Skin epidermis (tissue), 12 donors: ENCODE results near the gene PIAS3.
"Not testable (repeated sequence)": the region's sequence is repeated elsewhere in the genome, so short reads cannot be mapped to it uniquely, and the experiment has no call there.

ENCODE experiments used
- H3K27ac ChIP-seq, 21 experiments: fragments of 200-600 bp; sonication (generic) in 11 of 21; one replicate each; pipeline ENCODE4 v1.5.0; 2020; ENCODE audit warnings: mild to moderate bottlenecking in 3 of 21, inconsistent platforms in 2 of 21, moderate library complexity in 2 of 21
- H3K4me3 ChIP-seq, 7 experiments: fragments of 200-600 bp; sonication (generic) in 2 of 7; one replicate each; pipeline ENCODE4 v1.5.0; 2020; ENCODE audit warnings: inconsistent platforms in 2 of 7, mild to moderate bottlenecking in 2 of 7, moderate library complexity in 1 of 7

Gene PIAS3

DNA sequence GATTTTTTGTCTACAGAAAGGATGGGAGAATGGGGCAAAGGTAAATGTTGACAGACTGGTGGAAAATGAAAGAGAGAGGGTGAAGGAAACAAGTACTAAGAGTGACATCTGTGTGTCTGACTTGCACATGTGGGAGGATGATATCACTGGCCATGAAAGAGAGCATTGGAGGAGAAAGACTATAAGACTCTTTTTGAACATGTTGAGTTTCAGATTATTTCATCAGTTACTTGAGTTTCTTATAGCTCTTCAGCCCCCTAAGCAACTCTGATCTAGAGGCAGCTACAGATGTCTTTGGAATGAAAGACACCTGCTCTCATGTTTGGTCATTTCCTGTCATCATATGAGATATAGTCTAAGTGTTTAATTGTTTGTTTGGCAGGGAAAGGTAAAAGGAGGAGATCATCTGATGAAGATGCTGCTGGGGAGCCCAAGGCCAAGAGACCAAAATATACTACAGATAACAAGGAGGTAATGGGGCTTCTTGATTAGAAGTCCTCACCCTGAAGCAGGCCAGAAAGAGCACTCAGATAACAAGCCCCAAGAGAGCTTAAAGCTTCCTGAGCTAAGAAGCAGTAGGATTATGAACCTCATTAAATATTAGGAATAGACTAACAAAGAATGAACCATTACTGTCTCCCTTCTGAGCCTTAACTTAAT is 30.4 kb downstream of the PIAS3 start:
- H3K27ac ChIP-seq, result no peak overlapping the region

DNA sequence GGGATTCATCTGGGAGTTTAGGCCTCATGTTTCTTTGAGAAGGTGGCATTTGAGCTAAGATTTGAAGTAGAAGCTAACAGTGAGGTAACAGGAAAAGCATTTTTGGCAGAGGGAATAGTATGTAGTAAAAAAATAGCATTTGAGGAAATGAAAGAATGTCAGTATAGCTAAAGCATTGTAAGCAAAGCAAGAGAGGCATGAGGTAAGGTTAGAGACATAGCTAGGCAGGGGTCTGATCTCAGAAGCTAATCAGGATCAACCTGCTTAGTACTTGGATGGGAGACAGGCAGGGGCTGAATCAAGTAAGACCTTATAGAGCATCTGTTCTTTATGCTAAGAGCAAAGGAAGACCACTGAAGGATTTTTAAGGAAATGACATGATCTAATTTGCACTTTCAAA is 30.9 kb downstream of the PIAS3 start:
- no peak overlapping the region for H3K27ac ChIP-seq

More for the DNA sequence above, 30.4 kb downstream of the PIAS3 start:
- H3K4me3 ChIP-seq, result no peak overlapping the region

DNA sequence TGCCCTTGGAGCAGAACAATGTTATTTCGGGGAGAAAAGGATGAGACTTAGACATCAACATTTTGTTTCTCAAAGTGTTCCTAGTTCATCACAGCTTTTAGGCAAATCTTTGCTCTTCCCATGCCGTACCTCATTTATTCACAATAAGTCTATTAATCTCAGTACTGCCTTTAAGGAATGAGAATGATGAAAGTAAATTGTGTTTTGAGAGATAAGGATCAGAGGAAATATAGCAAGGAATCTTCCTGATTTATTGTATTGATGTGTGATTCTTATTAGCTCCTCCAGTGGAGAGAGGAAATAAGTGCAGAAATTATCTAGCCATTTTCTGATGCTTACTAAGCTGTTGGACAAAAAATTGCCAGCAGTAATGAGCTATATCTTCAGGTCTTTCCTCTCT is 32.9 kb downstream of the PIAS3 start:
- H3K4me3 ChIP-seq, result no peak overlapping the region
- H3K27ac ChIP-seq, result no peak overlapping the region

More for the DNA sequence above, 30.9 kb downstream of the PIAS3 start:
- no peak overlapping the region for H3K4me3 ChIP-seq

DNA sequence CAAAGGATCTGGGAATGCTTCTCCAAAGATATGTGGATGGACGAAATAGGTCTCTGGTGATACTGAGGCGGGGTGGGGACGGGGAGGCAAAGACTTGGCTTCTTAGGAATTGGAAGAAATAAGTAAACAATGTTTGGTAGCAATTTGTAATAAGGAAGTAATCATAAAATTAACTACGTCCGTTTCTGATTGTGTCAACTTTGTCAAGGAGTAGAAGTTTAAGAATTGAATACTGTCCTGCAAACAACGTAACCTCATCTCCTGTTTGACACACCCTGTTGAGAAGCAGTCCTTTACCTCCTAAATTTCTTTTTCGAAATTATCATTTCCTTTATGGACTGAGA is 34.4 kb downstream of the PIAS3 start:
- H3K27ac ChIP-seq, result peak overlapping the region; percentile 84 to 98 (median 93)
- H3K4me3 ChIP-seq, result peak overlapping the region; percentile 60 to 82 (median 74)

DNA sequence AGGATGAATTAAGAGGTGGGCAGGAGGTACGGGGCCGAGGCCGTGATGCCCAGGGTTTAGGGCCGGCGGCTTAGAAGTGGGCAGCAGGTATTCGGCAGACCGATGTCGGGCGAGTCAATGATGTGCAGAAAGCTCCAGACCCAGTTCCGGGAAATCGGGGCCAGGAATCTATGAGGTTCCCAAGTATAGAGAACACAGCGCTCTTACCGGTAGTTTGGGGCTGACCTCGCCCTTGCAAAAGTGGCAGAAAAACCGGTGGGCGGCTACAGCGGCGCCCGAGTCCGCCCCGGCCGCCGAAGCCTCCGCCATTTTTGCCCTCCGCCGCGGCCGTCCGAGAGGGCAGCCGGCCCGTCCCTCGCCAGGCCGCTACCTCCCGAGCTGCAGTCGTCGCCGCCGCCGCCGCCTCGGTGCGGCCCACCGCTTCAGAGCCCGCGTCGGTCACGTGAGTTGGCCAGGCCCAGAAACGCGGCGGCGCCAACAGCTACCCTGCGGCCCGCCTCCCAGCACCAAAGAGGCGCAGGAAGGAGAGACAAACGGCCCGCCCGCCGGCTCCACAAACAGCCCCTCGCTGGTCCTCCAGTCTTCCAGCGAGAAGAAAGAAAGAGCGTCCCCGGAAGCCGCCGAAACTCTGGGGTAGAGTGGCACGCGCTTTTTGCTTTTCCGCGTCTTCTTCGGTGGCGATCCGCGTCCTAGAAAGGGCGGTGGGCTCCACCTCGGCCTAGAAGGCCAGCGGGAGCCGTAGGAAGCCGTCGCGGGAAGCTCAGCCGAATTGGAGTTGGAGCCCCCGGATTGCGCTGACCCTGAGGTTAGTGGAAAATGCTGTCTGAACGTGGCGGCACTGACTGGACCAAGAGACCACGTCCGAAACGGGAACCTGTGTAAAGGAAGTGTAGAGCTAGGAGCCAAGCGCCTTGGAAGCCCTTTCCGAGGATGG is 35.0 kb downstream of the PIAS3 start, which contains the start of the genes POLR3C and RNF115:
TSS of gene POLR3C (plus strand) at position 636 of the 934 bp plus-strand sequence. CDS start 1,577 bp downstream, outside the sequence.
TSS of gene RNF115 (minus strand) at position 531 of the 934 bp plus-strand sequence. CDS start at position 309, 222 bp downstream.
- Histone ChIP-seq H3K4me3 (peak within 1 kb of the TSS; percentile 60 to 82 (median 74)), H3K27ac (peak within 1 kb of the TSS; percentile 84 to 98 (median 93))

DNA sequence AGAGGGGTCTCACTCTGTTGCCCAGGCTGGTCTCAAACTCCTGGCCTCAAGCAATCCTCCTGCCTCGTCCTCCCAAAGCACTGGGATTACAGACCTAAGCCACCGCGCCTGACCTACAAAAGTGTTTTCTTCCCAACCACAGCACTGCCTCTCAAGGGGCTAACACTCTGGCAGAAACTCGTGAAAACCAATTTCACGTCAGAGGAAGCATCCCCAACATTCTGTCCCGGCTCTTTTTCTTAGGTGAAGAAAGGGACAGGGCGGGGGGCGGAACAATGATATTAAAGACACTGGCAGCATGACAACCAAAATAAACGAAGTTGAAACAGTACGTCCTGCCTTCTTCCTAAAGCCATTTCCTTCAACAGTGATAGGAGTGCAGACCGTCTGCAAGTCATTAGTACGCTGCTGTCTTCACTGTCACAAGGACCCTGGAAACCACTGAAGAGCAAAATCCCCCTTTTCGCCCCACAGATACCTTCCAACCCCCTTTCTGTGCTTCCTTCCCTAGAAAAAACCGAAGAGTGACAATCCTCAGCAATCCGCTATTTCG is 36.0 kb downstream of the PIAS3 start:
- peak overlapping the region in 2 of 7 experiments; percentile 77 to 82 for H3K4me3 ChIP-seq
- not testable (repeated sequence) for H3K27ac ChIP-seq

DNA sequence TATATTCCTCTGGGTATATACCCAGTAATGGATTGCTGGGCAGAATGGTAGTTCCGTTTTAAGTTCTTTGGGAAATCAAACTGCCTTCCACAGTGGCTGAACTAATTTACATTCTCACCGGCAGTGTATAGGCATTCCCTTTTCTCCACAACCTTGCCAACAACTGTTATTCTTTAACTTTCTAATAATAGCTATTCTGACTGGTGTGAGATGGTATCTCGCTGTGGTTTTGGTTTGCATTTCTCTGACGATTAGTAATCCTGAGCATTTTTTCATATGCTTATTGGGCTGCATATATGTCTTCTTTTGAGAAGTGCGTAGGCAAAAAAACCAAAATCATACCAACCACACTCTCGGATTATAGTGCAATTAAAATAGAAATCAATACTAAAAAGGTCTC is 40.8 kb downstream of the PIAS3 start:
- H3K4me3 ChIP-seq, H3K27ac ChIP-seq: not testable (repeated sequence)

DNA sequence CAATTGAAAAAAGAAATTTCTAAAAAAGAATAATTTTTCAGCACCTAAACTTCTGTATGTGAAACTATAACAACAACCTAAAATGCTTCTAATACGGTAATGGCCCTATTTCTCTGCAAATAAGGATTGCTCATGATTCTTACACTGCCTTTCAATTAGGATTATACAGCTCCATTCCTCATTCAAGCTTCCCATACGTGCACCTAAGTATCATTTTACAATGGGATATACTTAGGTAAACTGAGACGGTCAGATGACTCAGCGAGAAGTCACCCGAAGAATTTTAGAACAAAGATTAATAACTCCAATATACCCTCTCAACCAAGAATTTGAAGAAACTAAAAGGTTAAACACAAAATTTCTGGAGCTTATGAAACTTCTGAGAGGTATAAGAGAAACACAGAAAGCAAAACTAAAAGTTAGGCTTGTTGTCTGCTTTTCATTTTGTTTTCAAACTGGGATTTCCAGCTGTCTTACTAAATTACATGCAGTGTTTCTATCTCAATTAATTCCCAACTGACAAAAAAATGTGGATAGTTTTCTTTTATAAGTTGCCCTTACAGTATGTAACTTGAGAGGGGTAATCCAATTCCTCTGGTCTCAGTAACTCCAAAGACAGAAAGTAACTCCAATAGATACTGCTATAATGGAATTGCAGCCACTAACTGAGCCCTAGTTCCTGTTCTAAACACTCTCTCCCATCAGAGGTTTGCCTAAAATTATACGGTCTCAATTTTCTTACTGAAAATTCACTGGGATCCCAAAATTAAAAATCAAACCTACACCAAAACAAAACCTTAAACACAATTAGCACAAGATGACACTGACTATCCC is 45.7 kb downstream of the PIAS3 start:
- not testable (repeated sequence) for H3K4me3 ChIP-seq
- peak overlapping the region in 1 of 21 experiments; percentile 29 for H3K27ac ChIP-seq

DNA sequence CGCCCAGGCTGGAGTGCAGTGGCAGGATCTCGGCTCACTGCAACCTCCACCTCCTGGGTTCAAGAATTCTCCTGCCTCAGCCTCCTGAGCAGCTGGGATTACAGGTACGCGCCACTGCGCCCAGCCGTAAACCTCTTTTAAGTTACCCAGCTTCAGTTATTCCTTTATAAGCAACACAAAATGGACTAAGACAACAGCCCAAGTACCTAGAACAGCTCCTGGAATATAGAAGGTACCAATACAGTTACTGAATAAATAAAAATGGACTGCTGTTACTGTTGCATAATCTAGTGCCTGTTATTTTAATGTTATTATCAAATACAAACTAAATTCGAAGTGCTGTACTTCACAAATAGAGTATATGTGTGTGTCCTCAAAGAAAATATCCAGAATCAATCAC is 52.0 kb downstream of the PIAS3 start:
- no peak overlapping the region for H3K27ac ChIP-seq
- H3K4me3 ChIP-seq, result no peak overlapping the region

DNA sequence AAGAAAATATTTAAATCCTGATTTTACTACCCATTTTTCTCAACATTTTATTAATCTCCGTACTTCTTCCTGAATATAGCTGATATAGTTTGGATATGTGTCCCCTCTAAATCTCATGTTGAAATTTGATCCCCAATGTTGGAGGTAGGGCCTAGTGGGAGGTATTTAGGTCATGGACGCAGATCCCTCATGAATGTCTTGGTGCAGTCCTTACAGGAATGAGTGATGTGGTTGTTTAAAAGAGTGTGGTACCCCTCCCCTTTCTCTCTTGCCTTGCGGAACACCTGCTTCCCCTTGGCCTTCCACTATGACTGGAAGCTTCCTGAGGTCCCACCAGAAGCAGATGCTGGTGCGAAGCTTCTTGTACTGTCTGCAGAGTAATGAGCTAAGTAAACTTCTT is 52.5 kb downstream of the PIAS3 start:
- Histone ChIP-seq H3K4me3 (no peak overlapping the region), H3K27ac (no peak overlapping the region)

DNA sequence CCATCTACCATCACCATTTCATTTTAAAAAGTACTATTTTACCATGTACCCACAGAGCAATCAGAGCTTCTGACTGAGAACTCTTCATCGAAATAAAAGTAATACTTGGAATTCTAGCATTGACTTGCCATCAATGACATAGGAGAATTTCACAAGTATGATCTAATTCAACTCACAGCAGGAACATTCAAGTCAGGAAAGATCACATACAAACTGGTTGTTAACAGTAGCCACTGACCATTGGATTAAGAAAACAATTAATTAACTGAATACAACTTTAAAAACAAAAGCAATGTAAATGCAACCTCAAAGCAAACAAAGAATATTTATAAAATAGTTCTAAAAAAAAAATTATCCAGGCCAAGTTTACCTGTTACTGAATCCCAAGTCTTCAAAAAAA is 53.8 kb downstream of the PIAS3 start:
- H3K27ac ChIP-seq, result no peak overlapping the region

DNA sequence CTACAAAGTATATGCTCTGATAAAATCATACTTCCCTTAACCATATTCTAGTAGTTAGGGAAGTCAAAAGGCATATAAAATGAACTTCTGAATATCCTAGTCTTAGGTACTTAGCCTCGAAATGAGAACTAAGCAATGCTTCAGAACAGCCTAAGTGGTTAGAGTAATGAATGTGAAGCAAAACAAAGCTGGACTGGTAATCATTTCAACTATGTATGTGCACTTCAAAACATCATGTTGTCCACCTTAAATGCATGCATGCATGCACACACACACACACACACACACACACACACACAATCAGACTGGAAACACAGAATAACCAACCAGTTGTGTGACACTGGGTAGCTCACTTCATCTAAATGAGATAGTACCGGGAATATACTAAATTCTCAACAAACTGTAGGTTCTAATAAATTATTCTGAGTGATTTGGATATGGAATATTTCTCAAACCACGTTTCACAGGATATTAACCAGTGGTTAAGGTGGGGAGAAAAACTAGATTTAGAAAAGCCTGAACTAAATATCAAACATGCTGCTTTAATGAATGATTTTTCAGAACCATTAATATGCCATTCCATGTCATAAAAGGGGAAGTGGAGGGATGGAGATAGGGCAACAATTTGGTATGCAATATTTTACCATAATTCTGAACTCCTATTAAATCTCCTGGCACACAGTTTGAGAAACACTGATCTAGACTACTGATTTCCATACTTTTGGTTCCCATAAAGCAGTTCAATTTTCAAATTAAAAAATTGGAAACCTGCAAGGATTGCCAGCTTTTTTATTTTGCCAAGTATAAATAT is 54.4 kb downstream of the PIAS3 start:
- no peak overlapping the region for H3K4me3 ChIP-seq
- H3K27ac ChIP-seq, result no peak overlapping the region

More for the DNA sequence above, 53.8 kb downstream of the PIAS3 start:
- H3K4me3 ChIP-seq, result no peak overlapping the region

DNA sequence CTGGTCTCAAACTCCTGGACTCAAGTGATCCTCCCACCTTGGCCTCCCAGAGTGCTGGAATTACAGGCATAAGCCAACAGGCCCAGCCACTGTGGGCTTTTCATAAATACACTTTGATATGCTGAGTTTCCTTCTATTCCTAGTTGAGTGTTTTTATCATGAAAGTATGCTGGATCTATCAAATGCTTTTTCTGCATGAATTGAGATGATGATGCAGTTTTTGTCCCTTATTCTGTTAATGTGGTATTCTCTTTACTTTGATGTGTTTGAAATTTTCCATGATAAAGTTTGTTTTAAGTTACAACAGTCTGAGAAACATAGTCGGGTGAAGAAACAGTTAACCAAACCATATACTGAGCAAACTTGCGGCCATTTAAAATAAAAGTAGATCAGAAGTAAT is 59.1 kb downstream of the PIAS3 start:
- Histone ChIP-seq H3K4me3 (no peak overlapping the region), H3K27ac (no peak overlapping the region)
